Measurements from ENCODE around the gene NR2E3.
"Not testable (repeated sequence)": the region's sequence is repeated elsewhere in the genome, so short reads cannot be mapped to it uniquely, and the experiment has no call there.

NR2E3 gene

GRCh38 chr15:71820127-71820526 is 9.8 kb downstream of the NR2E3 start:
- DNase-seq: no peak

GRCh38 chr15:71821547-71822129 is 11.3 kb downstream of the NR2E3 start:
- no peak for DNase-seq

- no peak for DNase-seq
Measured at GRCh38 chr15:71822890-71823630, 12.7 kb downstream of the NR2E3 start.

- DNase-seq: no peak
Measured at GRCh38 chr15:71823801-71824200, 13.4 kb downstream of the NR2E3 start.

- no peak for DNase-seq
Measured at GRCh38 chr15:71825021-71825730, 14.8 kb downstream of the NR2E3 start.

- no peak for DNase-seq
Measured at GRCh38 chr15:71826196-71826595, 15.8 kb downstream of the NR2E3 start.

GRCh38 chr15:71830981-71831380 is 20.6 kb downstream of the NR2E3 start:
- no peak for DNase-seq

DNA sequence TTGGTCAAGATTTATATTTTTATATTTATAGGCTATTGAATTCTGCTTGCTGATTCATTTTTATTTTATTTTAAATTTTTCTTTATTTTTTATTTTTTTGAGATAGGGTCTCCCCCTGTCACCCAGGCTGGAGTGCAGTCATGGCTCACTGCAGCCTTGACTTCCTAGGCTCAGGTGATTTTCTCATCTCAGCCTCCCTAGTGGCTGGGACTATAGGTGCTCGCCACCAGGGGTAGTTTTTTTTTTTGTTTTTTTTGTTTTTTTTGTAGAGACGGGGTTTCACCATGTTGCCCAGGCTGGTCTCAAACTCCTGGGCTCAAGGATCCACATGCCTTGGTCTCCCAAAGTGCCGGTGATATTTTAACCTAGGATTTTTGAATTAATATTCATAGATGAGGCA is 31.2 kb downstream of the NR2E3 start:
- no peak for DNase-seq

- DNase-seq: no peak
Measured at GRCh38 chr15:71844916-71845315, 34.6 kb downstream of the NR2E3 start.

GRCh38 chr15:71853543-71853942 is 43.2 kb downstream of the NR2E3 start:
- no peak for DNase-seq

GRCh38 chr15:71858232-71858631 is 47.9 kb downstream of the NR2E3 start:
- not testable (repeated sequence) for DNase-seq
